Raji (cell line): ENCODE data around the gene EIPR1.

Experiments used
- POLR2A ChIP-seq: IDR thresholded peaks from 2 replicates; pipeline ENCODE4 v1.6.1; 2011; ENCODE audit warnings: low read depth, low read length, control low read depth; ENCODE audit not compliant: insufficient read depth

EIPR1 gene

GRCh38 chr2:3377612-3378432, at the start of gene EIPR1:
TSS of gene EIPR1 (minus strand) at chr2:3377818. CDS start at chr2:3377689, 129 bp downstream.
- TF ChIP-seq POLR2A: peak; percentile 91

- no peak for TF ChIP-seq POLR2A
Measured at GRCh38 chr2:3427272-3427671, 49.7 kb upstream of the EIPR1 start.

DNA sequence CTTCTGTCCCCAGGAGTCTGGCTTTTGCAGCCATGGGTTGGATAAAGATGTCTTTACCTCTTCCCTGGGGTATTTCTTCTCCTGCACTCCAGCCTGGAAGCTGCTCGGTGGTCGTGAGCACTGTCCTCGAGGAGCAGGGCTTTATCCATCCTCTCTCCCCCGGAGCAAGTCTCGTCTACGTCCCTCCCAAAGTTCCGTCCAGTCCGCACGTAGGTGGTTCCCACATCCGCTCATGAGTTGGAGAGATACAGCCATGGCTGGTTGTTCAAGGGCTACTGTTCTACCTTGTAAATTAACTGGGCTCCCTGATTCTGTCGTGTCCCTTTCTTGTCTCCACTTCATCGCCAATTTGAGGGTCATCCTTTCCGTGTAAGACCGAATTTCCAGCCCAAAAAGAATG, 49.0 kb upstream of the EIPR1 start:
- no peak for TF ChIP-seq POLR2A

- no peak for TF ChIP-seq POLR2A
Measured at GRCh38 chr2:3424171-3424795, 46.7 kb upstream of the EIPR1 start.

GRCh38 chr2:3423492-3424170, 46.0 kb upstream of the EIPR1 start:
- TF ChIP-seq POLR2A: no peak

DNA sequence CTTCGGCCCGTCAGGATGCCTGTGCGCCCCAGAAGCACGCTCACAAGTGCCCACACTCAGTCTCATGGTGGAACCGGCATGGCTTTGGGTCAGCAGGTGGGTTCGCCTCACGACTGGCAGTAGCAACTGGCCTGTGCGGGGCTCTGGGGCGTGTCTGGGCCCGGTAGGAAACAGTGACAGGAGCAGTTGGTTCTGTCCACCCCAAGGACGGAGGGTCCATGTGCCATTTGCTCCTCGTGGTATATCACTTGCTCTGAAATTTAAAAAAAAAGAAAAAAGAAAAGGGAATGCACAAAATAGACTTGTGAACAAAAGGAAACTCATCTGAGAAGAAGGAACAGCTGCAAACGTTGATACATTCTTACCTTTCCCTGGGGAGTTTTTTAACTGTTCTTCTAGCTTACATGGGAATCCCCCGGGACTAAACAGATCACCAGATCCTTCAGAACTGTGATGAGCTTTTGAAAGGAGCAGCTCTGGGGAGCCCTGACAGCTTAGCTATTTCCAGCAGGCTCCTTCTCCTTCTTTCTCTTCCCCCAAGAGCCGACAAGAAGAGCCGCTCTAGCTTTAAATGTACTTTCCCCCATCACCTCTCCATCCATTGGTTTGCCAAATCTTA, 44.7 kb upstream of the EIPR1 start:
- TF ChIP-seq POLR2A: no peak

GRCh38 chr2:3421580-3421979, 44.0 kb upstream of the EIPR1 start:
- TF ChIP-seq POLR2A: no peak

GRCh38 chr2:3420769-3421397, 43.3 kb upstream of the EIPR1 start:
- TF ChIP-seq POLR2A: no peak

DNA sequence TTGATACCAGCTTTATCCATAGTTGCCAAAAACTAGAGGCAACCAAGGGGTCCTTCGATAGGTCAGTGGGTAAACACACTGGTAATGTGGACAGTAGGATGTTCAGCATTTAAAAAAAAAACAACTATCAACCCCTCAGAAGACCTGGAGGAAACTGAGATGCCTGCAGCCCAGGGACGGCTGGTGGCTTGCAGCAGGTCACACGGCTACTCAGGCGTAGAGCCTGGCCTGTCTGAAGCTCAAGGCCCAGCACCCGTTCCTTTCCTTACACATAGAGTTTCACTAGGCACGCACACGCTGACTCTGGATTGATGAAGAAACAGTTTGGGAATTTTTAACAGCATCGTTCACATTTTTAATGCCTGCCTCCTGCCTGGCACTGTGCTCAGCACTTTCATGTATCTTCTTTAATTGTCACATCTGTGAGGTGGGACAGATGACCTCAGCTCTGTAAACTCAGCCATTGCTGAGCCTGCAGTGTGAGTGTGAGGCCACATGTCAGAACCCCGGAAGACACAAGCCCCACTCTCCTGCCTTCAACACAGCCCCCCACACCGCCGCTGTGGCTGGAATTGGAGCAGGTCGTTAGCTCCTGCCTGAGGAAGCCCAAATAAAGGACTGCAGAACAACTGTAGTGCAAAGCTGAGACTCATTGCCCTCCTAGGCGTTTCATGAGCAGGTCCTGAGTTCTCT, 42.6 kb upstream of the EIPR1 start:
- TF ChIP-seq POLR2A: no peak

DNA sequence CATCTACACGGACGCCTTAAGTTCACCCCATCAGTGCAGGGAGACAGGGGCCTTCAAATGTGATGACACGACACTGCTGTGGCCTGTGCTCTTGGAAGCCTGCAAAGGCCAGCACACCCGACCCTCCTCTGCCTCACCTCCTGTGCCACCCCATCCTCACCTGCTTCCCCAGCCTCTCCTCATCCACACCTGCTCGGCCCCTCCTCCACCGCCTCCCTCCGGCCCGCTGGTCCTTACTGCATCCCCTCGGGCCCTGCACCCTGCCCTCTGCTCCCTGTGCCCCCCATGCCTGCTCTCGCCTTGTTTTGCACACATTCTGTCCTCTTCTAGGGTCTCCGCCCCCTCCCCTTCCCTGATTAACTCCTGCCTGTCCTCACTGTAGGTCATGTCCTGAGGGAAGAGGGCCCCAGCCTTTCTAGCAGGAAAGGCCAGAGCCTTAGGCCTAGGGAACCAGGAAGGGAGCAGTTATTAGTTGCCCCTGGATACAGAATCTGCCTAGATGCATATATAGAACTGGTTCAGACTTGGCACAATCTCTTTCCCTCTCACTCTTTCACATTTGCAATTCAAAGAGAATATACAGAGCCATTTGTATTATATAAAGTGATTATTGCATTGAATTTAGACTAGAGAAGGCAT, 41.3 kb upstream of the EIPR1 start:
- TF ChIP-seq POLR2A: no peak

- no peak for TF ChIP-seq POLR2A
Measured at GRCh38 chr2:3414133-3414860, 36.7 kb upstream of the EIPR1 start.

DNA sequence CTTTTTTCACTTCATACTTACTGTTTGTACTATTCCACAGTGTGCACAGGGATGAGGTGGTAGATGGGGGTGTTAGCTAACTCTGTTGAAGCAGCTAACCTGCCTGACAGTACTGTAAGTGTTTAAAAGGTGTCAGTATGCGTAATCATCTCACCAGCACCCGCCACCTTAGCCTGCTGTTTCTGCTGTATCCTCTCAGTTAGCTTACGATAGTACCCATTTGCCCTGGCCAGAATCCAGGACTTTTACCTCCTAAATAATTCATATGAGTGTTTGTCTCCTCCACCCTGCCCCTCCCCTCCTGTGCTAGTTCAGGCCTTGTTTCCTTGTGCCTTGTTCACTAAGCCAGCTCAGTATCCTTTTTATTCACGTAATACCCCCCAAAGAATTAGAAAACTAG, 36.1 kb upstream of the EIPR1 start:
- TF ChIP-seq POLR2A: no peak

- TF ChIP-seq POLR2A: no peak
Measured at GRCh38 chr2:3411103-3411502, 33.5 kb upstream of the EIPR1 start.
